Measurements from ENCODE around the gene MILR1.
"Not testable (repeated sequence)": the region's sequence is repeated elsewhere in the genome, so short reads cannot be mapped to it uniquely, and the experiment has no call there.

MILR1 gene

GRCh38 chr17:64430036-64430435, 18.9 kb upstream of the MILR1 start:
- DNase-seq = not testable (repeated sequence)

GRCh38 chr17:64431534-64431933, 17.4 kb upstream of the MILR1 start:
- no peak for DNase-seq

- DNase-seq = no peak
These were observed 10.9 kb upstream of the MILR1 start for GRCh38 chr17:64437944-64438525.

- DNase-seq = not testable (repeated sequence)
These were observed 9.4 kb upstream of the MILR1 start for GRCh38 chr17:64439521-64439920.

GRCh38 chr17:64439956-64440355, 9.0 kb upstream of the MILR1 start:
- no peak for DNase-seq

DNA sequence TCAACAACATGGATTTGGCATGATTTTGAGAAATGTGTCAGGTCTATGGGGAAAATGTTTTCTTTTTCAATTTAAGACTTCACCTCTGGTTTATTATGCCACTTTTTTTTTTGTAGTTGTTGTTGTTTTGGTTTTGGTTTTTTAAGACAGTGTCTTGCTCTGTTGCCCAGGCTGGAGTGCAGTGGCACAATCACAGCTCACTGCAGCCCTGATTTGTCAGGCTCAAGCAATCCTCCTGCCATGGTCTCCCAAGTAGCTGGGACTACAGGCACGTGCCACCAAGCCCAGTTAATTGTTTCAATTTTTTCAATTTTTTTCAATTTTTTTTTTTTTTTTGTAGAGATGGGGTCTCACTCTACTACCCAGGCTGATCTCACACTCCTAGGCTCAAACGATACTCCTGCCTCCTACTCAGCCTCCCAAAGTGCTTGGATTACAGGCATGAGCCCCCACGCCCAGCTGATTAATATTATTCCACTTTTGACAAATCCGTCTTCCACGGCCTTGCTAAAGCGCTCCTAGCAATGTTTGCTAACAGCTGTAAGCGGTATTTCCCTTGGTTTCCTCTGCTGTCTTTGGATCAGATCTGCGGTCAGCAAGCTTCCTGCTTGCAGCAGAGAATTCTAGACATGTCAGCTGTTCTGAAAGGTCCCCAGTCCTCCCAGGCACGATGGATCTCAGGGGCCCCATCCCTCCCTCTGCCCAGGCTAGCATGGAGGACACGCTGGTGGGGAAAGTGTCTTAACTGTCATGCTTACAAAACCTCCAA, 7.0 kb upstream of the MILR1 start:
- no peak for DNase-seq

DNA sequence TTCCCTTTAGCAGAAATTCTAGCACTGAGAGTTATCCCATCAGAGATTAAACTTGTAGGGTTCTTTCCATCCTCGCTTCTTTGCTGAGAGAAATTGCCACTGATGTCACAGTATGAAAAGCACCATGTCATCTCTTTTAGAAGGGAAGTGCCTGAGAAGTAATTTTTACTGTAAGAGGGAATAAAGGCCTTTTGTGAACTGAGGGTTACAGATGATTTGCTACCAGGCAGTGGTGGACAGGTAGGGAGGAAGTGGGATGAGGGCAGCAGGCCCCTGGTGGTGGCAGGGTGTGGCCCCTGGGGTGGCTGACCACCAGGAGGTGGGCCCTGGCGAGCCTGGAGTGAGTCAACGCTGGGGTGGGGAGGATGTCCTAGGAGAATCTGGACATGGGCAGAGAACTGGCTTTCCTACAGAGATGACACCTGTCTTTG, 6.4 kb upstream of the MILR1 start:
- DNase-seq = no peak

DNA sequence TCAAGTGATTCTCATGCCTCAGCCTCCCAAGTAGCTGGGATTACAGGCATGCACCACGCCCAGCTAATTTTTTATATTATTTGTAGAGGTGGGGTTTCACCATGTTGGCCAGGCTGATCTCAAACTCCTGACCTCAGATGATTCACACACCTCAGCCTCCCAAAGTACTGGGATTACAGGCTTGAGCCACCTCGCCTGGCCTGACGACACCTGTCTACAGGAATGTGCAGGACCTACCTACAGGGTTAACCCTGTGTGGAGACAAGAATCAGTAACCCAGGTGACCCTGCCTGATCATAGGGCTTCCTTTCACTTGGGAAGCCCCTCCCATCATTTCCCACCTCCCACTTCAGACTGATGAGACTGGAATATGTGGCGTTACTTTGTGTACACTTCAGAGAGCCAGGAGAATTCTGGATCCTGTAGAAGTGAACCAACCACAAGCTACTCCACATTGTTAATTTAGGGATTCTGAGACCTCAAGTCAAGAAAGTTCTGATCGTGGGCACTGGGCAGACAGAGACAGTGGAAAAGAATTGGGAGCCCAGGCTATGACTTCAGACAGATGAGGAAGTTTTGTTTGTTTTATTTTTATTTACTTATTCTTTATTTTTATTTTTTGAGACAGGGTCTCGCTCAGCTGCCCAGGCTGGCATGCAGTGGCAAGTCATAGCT, 5.7 kb upstream of the MILR1 start:
- no peak for DNase-seq

- no peak for DNase-seq
These were observed 1.4 kb upstream of the MILR1 start for GRCh38 chr17:64447526-64447925.

DNA sequence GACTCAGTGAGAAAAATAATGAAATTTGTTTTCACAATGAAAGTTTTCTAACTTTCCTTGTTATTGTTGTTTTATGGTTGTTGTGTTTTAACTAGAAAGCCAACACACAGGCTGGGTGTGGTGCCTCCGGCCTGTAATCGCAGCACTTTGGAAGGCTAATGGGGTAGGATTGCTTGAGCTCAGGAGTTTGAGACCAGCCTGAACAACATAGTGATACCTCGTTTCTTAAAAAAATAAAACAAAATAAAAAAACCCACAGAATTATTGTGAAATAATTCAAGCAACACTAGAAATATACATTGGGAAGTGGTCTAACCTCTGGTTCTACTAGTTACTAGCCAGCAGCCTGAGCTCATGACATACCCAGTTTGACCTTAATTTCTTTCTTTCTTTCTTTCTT, 630 bp downstream of the MILR1 start:
- no peak for DNase-seq

GRCh38 chr17:64455993-64456885, 7.3 kb downstream of the MILR1 start:
- no peak for DNase-seq

DNA sequence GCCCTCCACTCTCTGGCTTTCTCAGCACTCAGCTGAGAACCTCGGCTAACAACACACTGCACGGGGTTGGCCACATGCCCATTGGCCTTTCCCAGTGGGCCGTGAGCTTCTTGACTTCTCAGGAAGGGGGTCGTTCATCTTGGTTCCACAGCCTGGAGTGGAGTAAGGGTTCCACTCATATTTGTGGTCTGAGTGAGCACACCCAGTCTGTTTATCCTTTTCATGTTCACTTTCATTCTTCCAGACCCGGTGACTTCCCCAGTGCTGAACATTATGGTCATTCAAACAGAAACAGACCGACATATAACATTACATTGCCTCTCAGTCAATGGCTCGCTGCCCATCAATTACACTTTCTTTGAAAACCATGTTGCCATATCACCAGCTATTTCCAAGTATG, 8.2 kb downstream of the MILR1 start:
- no peak for DNase-seq

GRCh38 chr17:64458756-64459155, 9.8 kb downstream of the MILR1 start:
- no peak for DNase-seq

DNA sequence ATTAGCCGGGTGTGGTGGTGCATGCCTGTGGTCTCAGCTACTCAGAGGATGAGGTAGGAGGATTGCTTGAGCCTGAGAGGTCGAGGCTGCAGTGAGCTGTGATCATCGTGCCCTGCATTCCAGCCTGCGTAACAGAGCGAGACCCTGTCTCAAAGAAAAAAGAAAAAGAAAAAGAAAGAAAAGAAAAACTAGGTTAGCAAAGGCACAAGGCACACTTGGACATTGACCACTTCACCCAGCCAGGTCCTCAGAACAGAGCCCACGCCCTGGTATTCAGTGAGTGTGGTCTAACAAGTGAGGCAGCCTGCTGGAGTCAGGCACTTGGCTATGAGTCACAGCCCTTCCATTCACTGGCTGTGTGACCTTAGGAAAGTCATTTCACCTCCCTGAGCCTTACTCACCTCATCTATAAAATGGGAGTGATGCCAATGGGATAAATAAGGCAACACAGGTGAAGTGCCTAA, 10.4 kb downstream of the MILR1 start:
- no peak for DNase-seq

- DNase-seq = not testable (repeated sequence)
These were observed 10.9 kb downstream of the MILR1 start for GRCh38 chr17:64459818-64460217.

GRCh38 chr17:64460955-64461354, 12.0 kb downstream of the MILR1 start:
- no peak for DNase-seq

DNA sequence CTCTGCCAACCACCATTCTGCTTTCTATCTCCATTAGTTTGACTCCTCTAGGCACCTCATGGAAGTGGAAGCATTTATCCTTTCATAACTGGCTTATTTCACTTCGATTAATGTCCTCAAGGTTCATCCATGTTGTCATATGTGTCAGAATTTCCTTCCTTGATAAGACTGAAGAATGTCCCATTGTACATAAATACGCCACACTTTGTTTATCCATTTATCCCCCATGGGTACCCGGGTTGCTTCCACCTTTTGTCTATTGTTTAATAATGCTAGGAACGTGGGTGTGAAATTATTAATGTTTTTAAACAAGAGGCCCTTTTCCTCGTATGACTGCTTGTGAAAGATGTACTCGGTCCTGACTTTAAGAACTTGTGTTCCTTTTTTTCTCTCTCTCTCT, 12.9 kb downstream of the MILR1 start:
- DNase-seq = no peak

- peak; percentile 6 for DNase-seq
These were observed 17.3 kb downstream of the MILR1 start for GRCh38 chr17:64466019-64466735.

DNA sequence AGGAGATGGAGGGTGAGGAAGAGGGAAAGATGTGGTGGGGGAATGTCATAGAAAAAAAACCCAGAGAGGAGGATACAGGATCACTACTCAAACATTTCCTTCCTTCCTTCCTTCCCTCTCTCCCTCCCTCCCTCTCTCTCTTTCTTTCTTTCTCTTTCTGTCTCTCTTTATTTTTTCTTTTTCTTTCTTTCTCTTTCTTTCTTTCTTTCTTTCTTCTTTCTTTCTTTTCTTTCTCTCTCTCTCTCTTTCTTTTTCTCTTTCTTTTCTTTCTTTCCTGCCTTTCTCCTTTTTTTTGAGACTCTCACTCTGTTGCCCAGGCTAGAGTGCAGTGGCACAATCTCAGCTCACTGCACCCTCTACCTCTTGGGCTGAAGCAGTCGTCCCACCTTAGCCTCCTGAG, 17.9 kb downstream of the MILR1 start:
- DNase-seq = not testable (repeated sequence)

- DNase-seq = no peak
These were observed 21.7 kb downstream of the MILR1 start for GRCh38 chr17:64470625-64471024.

DNA sequence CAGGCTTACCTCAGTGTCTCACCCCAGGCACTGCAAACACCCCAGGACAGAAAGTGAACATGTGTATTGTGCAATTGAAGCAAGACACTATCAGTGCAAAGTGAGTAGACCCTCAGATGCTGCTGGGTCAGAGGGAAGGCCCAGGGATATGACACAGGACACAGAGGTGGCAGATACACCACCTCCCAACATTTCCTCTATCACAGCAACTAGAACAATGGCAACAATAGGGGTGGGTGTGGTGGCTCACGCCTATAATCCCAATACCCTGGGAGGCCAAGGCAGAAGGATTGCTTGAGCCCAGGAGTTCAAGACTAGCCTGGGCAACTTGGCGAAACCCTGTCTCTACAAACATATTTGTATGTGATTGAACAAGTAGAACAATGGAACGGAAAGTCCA, 22.5 kb downstream of the MILR1 start:
- DNase-seq = no peak

DNA sequence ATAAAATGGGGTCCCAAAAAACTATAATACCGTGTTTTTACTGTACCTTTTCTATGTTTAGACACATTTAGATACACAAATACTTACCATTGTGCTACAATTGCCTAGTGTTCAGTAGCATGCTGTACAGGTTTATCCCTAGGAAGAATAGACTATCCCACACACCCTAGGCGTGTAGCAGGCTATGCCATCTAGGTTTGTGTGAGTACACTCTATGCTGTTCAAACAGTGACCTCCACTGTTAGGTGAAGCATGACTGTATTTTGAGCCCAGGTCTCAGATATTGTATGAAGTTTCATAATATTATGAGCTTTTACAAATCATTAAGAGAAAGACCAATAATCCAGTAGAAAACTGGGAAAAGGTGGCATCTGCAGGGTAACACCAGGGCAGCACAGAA, 23.6 kb downstream of the MILR1 start:
- DNase-seq = no peak

Data from NCI-H146 (cell line).